Stimulated activated naive CD8-positive, alpha-beta T cell treated with anti-CD3 and anti-CD28 coated beads, Interleukin-15, amount 100 ng/mL, for 72 hours (primary cell): ENCODE measurements around the gene FBXL13.
"Not testable (repeated sequence)": the region's sequence is repeated elsewhere in the genome, so short reads cannot be mapped to it uniquely, and the experiment has no call there.

Source experiments
- ATAC-seq: fragments of 150-1000 bp; cut with Tn5 transposase; 2 replicates; pipeline ENCODE4 v1.10.0; 2021; ENCODE audit warnings: mild to moderate bottlenecking, moderate library complexity
- DNase-seq, 2 donors: peaks; one replicate each; pipeline ENCODE4 v3.0.0; 2021 to 2022
- H3K27ac Mint-ChIP-seq, 2 donors: one replicate each; pipeline ENCODE4 v1.8.0; 2022; ENCODE audit warnings: mild to moderate bottlenecking in 2 of 2, mixed read lengths in 2 of 2, moderate library complexity in 2 of 2
- H3K27me3 Mint-ChIP-seq: one replicate; pipeline ENCODE4 v1.8.0; 2022; ENCODE audit warnings: mixed read lengths
- H3K4me1 Mint-ChIP-seq: one replicate; pipeline ENCODE4 v1.8.0; 2022; ENCODE audit warnings: mild to moderate bottlenecking, mixed read lengths
- H3K4me3 Mint-ChIP-seq, 2 donors: one replicate each; pipeline ENCODE4 v1.8.0; 2022; ENCODE audit warnings: mild to moderate bottlenecking in 2 of 2, mixed read lengths in 2 of 2, moderate library complexity in 1 of 2
- H3K9me3 Mint-ChIP-seq, 2 donors: one replicate each; pipeline ENCODE4 v1.8.0; 2022; ENCODE audit warnings: mixed read lengths in 2 of 2

Gene FBXL13

DNA sequence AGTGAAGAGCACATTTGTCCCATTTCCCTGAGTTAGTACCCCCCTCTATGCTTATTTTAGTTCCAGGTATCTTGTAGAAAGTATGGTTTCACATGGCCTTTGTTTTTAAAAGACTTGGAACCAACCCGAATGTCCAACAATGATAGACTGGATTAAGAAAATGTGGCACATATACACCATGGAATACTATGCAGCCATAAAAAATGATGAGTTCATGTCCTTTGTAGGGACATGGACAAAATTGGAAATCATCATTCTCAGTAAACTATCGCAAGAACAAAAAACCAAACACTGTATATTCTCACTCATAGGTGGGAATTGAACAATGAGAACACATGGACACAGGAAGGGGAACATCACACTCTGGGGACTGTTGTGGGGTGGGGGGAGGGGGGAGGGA, 21.0 kb upstream of the FBXL13 start:
- DNase-seq, H3K4me1 Mint-ChIP-seq, ATAC-seq, H3K27me3 Mint-ChIP-seq, H3K9me3 Mint-ChIP-seq, H3K4me3 Mint-ChIP-seq, H3K27ac Mint-ChIP-seq: not testable (repeated sequence)

- no peaks in the 10 kb centered on the region for H3K4me1 Mint-ChIP-seq
- ATAC-seq (no peak), DNase-seq (no peak)
- H3K27ac Mint-ChIP-seq = no peak overlapping the region
- no peaks in the 10 kb centered on the region for H3K9me3 Mint-ChIP-seq
- no peaks in the 10 kb centered on the region for H3K27me3 Mint-ChIP-seq
- no peak overlapping the region for H3K4me3 Mint-ChIP-seq
These were observed 19.5 kb upstream of the FBXL13 start for GRCh38 chr7:103094102-103094501.

DNA sequence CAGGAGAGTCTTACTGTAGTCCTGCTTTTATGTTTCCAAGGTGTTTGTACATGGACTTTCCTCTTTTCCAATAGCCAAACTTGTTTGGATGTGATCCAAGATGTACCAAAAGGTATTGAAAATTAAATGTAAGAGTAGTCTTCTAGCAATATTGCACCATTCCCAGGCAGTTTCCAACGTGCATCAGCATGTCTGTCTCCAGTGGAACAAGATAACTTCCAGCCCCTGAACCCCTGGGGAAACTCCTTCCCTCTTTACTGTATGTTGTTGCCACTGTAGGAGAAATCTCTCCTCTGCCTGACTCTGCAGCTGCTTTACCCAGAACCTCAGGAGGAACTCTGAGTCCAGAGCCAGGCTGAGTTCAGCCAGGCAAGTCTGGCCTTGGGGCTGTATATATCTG, 18.8 kb upstream of the FBXL13 start:
- H3K27ac Mint-ChIP-seq = no peak overlapping the region
- no peaks in the 10 kb centered on the region for H3K9me3 Mint-ChIP-seq
- ATAC-seq = no peak
- H3K4me3 Mint-ChIP-seq = no peak overlapping the region
- DNase-seq = no peak
- H3K4me1 Mint-ChIP-seq = no peaks in the 10 kb centered on the region
- H3K27me3 Mint-ChIP-seq = no peaks in the 10 kb centered on the region

GRCh38 chr7:103092321-103092720, 17.7 kb upstream of the FBXL13 start:
- not testable (repeated sequence) for H3K27me3 Mint-ChIP-seq, H3K9me3 Mint-ChIP-seq, ATAC-seq, H3K4me1 Mint-ChIP-seq, DNase-seq, H3K4me3 Mint-ChIP-seq
- H3K27ac Mint-ChIP-seq = peak overlapping the region in 1 of 2 donors; percentile 48

DNA sequence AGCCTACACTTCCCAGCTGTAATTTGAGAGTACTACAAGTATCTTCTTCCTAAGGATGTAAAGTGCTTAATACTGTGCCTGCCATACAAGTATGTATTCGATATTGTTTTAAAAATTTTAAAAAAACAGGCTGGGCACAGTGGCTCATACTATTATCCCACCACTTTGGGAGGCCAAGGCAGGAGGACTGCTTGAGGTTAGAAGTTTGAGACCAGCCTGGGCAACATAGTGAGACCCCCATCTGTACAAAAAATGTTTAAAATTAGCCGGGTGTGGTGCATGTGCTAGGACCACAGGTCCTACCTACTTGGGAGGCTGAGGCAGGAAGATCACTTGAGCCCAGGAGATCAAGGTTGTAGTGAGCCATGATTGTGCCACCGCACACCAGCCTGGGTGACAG, 8.6 kb upstream of the FBXL13 start:
- Mint-ChIP-seq H3K27me3 (no peaks in the 10 kb centered on the region), H3K27ac (no peak overlapping the region)

DNA sequence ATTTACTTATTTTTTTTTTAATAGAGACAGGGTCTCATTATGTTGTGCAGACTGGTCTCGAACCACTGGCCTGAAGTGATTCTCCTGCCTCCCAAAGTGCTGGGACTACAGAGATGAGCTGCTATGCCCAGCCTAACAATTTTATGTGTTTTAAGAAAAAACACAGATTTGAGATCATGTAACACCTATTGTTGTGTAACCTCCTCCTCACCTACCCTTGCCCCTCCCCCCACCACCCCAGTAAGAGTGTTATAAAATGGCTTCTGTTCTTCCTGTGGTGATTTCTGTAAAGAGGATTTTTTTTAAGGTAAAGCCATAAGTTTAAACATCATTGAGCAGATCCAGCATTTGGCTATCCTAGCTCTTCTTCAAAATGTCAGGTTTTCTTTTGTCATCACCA, 7.9 kb upstream of the FBXL13 start:
- Mint-ChIP-seq H3K9me3 (no peaks in the 10 kb centered on the region), H3K4me1 (peaks cover 12% of the 10 kb centered on the region), H3K4me3 (no peak overlapping the region), H3K27ac (no peak overlapping the region), H3K27me3 (no peaks in the 10 kb centered on the region)
- ATAC-seq (no peak), DNase-seq (no peak)

More for the DNA sequence above, 8.6 kb upstream of the FBXL13 start:
- H3K9me3 Mint-ChIP-seq = no peaks in the 10 kb centered on the region
- H3K4me3 Mint-ChIP-seq = no peak overlapping the region
- no peak for ATAC-seq
- peaks cover 6% of the 10 kb centered on the region for H3K4me1 Mint-ChIP-seq
- DNase-seq = no peak

- Mint-ChIP-seq H3K27ac (no peak overlapping the region), H3K4me3 (no peak overlapping the region), H3K4me1 (peaks cover 12% of the 10 kb centered on the region), H3K9me3 (no peaks in the 10 kb centered on the region), H3K27me3 (no peaks in the 10 kb centered on the region)
- DNase-seq (no peak), ATAC-seq (no peak)
These were observed 6.3 kb upstream of the FBXL13 start for GRCh38 chr7:103080923-103081322.

- no peak for ATAC-seq
- DNase-seq = no peak
- no peak overlapping the region for H3K4me3 Mint-ChIP-seq
- H3K27me3 Mint-ChIP-seq = no peaks in the 10 kb centered on the region
- H3K9me3 Mint-ChIP-seq = no peaks in the 10 kb centered on the region
- H3K4me1 Mint-ChIP-seq = peaks cover 12% of the 10 kb centered on the region
- peak overlapping the region in 1 of 2 donors; percentile 89 for H3K27ac Mint-ChIP-seq
These were observed 5.2 kb upstream of the FBXL13 start for GRCh38 chr7:103079836-103080235.

- ATAC-seq, H3K9me3 Mint-ChIP-seq, DNase-seq, H3K27ac Mint-ChIP-seq, H3K27me3 Mint-ChIP-seq, H3K4me3 Mint-ChIP-seq: not testable (repeated sequence)
- H3K4me1 Mint-ChIP-seq = peaks cover 25% of the 10 kb centered on the region
These were observed 3.6 kb upstream of the FBXL13 start for GRCh38 chr7:103078226-103078625.

DNA sequence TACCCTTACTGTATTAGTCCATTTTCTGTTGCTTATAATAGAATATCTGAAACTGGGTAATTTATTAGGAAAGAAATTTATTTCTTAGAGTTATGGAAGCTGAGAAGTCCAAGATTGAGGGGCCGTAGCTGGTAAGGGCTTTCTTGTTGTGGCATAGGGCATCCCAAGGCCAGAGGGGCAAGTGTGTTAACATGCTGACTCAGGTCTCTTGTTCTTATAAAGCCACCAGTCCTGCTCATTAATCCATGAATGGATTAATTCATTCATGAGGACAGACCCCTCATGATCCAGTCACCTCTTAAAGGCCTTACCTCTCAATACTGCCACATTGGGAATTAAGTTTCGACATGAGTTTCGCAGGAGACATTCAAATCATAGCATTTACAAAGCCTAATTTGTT, 2.7 kb upstream of the FBXL13 start:
- DNase-seq = no peak
- ATAC-seq = no peak
- Mint-ChIP-seq H3K27me3 (no peaks in the 10 kb centered on the region), H3K9me3 (no peaks in the 10 kb centered on the region), H3K4me3 (no peak overlapping the region), H3K27ac (no peak overlapping the region), H3K4me1 (peaks cover 25% of the 10 kb centered on the region)

- H3K4me3 Mint-ChIP-seq = peak overlapping the region in 1 of 2 donors; percentile 94
- no peak for ATAC-seq
- H3K27me3 Mint-ChIP-seq = no peaks in the 10 kb centered on the region
- H3K9me3 Mint-ChIP-seq = no peaks in the 10 kb centered on the region
- DNase-seq = no peak
- H3K27ac Mint-ChIP-seq = no peak overlapping the region
- H3K4me1 Mint-ChIP-seq = peaks cover 25% of the 10 kb centered on the region
These were observed 2.2 kb upstream of the FBXL13 start for GRCh38 chr7:103076764-103077163.

GRCh38 chr7:103075337-103075918, 832 bp upstream of the FBXL13 start:
- H3K27me3 Mint-ChIP-seq = no peaks in the 10 kb centered on the region
- H3K27ac Mint-ChIP-seq = peak overlapping the region; percentile 97
- peaks cover 25% of the 10 kb centered on the region for H3K4me1 Mint-ChIP-seq
- peak; percentile 79 to 87 for DNase-seq
- ATAC-seq = peak; percentile 89
- no peaks in the 10 kb centered on the region for H3K9me3 Mint-ChIP-seq
- peak overlapping the region; percentile 94 to 97 for H3K4me3 Mint-ChIP-seq

DNA sequence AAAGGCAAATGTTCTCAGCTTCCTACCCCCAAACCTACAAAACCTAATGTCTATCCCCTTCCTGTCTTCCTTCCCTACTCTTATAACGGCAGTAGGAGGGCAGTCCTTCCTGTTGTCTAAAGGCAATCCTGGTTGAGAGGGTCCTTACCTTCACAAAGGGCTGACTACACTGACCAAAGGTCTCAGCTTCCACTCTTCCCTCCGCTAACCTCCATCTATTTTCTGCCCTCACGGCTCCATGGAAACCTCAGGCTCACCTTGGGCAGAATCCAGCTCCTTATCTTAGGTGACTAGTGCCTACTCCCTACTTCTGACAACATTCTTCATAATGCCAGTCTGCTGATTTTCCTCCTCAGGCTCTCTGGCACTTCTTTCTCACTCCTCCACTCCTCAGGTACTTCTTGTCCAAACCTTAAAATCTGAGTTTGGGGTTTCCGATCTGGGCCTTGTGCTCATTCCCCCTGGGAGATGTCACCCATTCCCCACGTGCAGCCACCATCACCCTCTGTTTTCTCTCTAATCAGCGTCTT, 542 bp downstream of the FBXL13 start:
- DNase-seq (no peak), ATAC-seq (no peak)
- H3K4me1 Mint-ChIP-seq = peaks cover 25% of the 10 kb centered on the region

GRCh38 chr7:103071000-103071399, 3.6 kb downstream of the FBXL13 start:
- DNase-seq = no peak
- Mint-ChIP-seq H3K27me3 (no peaks in the 10 kb centered on the region), H3K4me3 (no peak overlapping the region), H3K27ac (no peak overlapping the region), H3K9me3 (no peaks in the 10 kb centered on the region), H3K4me1 (peaks cover 12% of the 10 kb centered on the region)
- no peak for ATAC-seq

More for the DNA sequence above, 542 bp downstream of the FBXL13 start:
- H3K9me3 Mint-ChIP-seq = no peaks in the 10 kb centered on the region
- peak overlapping the region; percentile 84 to 90 for H3K4me3 Mint-ChIP-seq
- H3K27me3 Mint-ChIP-seq = no peaks in the 10 kb centered on the region
- peak overlapping the region in 1 of 2 donors; percentile 91 for H3K27ac Mint-ChIP-seq

- Mint-ChIP-seq H3K27ac (no peak overlapping the region), H3K9me3 (no peaks in the 10 kb centered on the region), H3K4me1 (peaks cover 3% of the 10 kb centered on the region), H3K27me3 (no peaks in the 10 kb centered on the region), H3K4me3 (no peak overlapping the region)
- no peak for ATAC-seq
- DNase-seq = no peak
These were observed 5.9 kb downstream of the FBXL13 start for GRCh38 chr7:103068414-103069403.

GRCh38 chr7:103065667-103066066, 8.9 kb downstream of the FBXL13 start:
- Mint-ChIP-seq H3K27me3 (no peaks in the 10 kb centered on the region), H3K4me3 (no peak overlapping the region), H3K27ac (no peak overlapping the region), H3K4me1 (no peaks in the 10 kb centered on the region), H3K9me3 (no peaks in the 10 kb centered on the region)
- DNase-seq (peak; percentile 40 to 46), ATAC-seq (peak; percentile 80)
